GM13976 (cell line): ENCODE measurements around the gene SYT12.

ENCODE experiments used
- DNase-seq: peaks from one replicate; pipeline ENCODE4 v3.0.0; 2012; ENCODE audit warnings: low spot score
- CTCF ChIP-seq: IDR thresholded peaks from 2 replicates; pipeline ENCODE4 v1.5.1; 2012; ENCODE audit warnings: borderline replicate concordance, mild to moderate bottlenecking; ENCODE audit not compliant: insufficient read depth; ENCODE audit errors: extremely low read depth, missing control alignments, control extremely low read depth
- in situ Hi-C: fragments of 300-500 bp; cut with MboI; formaldehyde crosslinking; loops from one replicate; pipeline ENCODE4 v1.12.0; 2022; ENCODE audit warnings: low sequenced_read_pairs, mixed read lengths, inconsistent platforms; ENCODE audit not compliant: unreplicated experiment

SYT12 gene

GRCh38 chr11:67052891-67053290 lies 30.0 kb downstream of the SYT12 start:
- in situ Hi-C loops, result no loop called here
- no peak for DNase-seq
- TF ChIP-seq CTCF, result no peak

- in situ Hi-C loops, result no loop called here
- DNase-seq, result peak; percentile 86
- TF ChIP-seq CTCF, result peak; percentile 86
These were observed 31.0 kb downstream of the SYT12 start for GRCh38 chr11:67053896-67054329.

- TF ChIP-seq CTCF, result no peak
- no peak for DNase-seq
- in situ Hi-C loops, result no loop called here
These were observed 31.5 kb downstream of the SYT12 start for GRCh38 chr11:67054346-67054835.

GRCh38 chr11:67054836-67055523 lies 32.0 kb downstream of the SYT12 start:
- DNase-seq, result peak; percentile 64
- no peak for TF ChIP-seq CTCF
- in situ Hi-C loops, result no loop called here

- TF ChIP-seq CTCF, result no peak
- DNase-seq, result no peak
- in situ Hi-C loops, result no loop called here
These were observed 32.9 kb downstream of the SYT12 start for GRCh38 chr11:67055812-67056211.

- no peak for TF ChIP-seq CTCF
- peak; percentile 74 for DNase-seq
- in situ Hi-C loops, result no loop called here
These were observed 33.6 kb downstream of the SYT12 start, which contains the start of gene RHOD for GRCh38 chr11:67056267-67057204. TSS of gene RHOD (plus strand) at chr11:67056847. CDS start at chr11:67056903, 56 bp downstream.
